A549 (cell line): ENCODE data around the gene CPS1. TPM values are rescaled to one million over a fixed set of nuclear protein-coding genes. Genes with fewer than 3 reads are reported as not detected.

Experiments used
- ATAC-seq, 2 experiments: fragments of 200-7000 bp in 1 of 2; fragments of >200 bp in 1 of 2; cut with Nextera tagmentation in 1 of 2; cut with Tn5 transposase in 1 of 2; 3 replicates each; pipeline versions ENCODE4 v1.8.0 to v1.9.1; 2018 to 2020; ENCODE audit warnings: mild to moderate bottlenecking in 1 of 2, moderate library complexity in 1 of 2
- CTCF ChIA-PET: fragments of 300-600 bp; sonication (Branson Sonifier 250); formaldehyde crosslinking; extraction: SDS; loops from one replicate; lab custom pipeline; 2021; ENCODE audit warnings: antibody characterized with exemption, inconsistent platforms; lab: Yijun Ruan, JAX
- POLR2A ChIA-PET: fragments of 350-600 bp; formaldehyde crosslinking; extraction: SDS; loops from one replicate; lab custom pipeline; 2021; ENCODE audit warnings: antibody characterized with exemption, inconsistent platforms; lab: Yijun Ruan, JAX
- DNase-seq, 2 experiments: peaks; one replicate each; pipeline versions ENCODE4 v3.0.0 to v3.0.0-alpha.2; 2011 to 2016; ENCODE audit warnings: low read depth in 1 of 2, low spot score in 1 of 2
- FAIRE-seq: peaks from 2 replicates; lab custom pipeline; 2011; peaks lifted over from hg19 to GRCh38; lab: Jason Lieb, UNC
- H3K27ac ChIP-seq, 2 experiments: fragments of >200 bp; sonication (Bioruptor Twin); formaldehyde crosslinking; 3 replicates each; pipeline ENCODE4 v1.5.1; 2016 to 2017
- H3K4me1 ChIP-seq: fragments of >200 bp; sonication (Bioruptor Twin); formaldehyde crosslinking; 3 replicates; pipeline ENCODE4 v1.6.1; 2016
- H3K4me2 ChIP-seq: fragments of >200 bp; sonication (Bioruptor Twin); formaldehyde crosslinking; 3 replicates; pipeline ENCODE4 v1.6.1; 2016
- H3K4me3 ChIP-seq: fragments of >200 bp; sonication (Bioruptor Twin); formaldehyde crosslinking; 3 replicates; pipeline ENCODE4 v1.5.1; 2016
- H3K9me3 ChIP-seq: fragments of >200 bp; sonication (Bioruptor Twin); formaldehyde crosslinking; 3 replicates; pipeline ENCODE4 v1.6.1; 2016
- CEBPB ChIP-seq, 2 experiments: fragments of >200 bp in 1 of 2; sonication (Bioruptor Twin) in 1 of 2; formaldehyde crosslinking in 1 of 2; IDR thresholded peaks; 2 replicates each; pipeline ENCODE4 v1.6.1; 2012 to 2016
- EP300 ChIP-seq, 2 experiments: fragments of >200 bp; sonication (Bioruptor Twin); formaldehyde crosslinking; IDR thresholded peaks; 2 replicates in 1 of 2; 3 replicates in 1 of 2; pipeline ENCODE4 v1.6.1; 2016 to 2017
- ESRRA ChIP-seq: fragments of 150-350 bp; IDR thresholded peaks from 2 replicates; pipeline ENCODE4 v1.6.1; 2014; ENCODE audit warnings: mild to moderate bottlenecking, low read length, borderline replicate concordance
- GATA3 ChIP-seq: IDR thresholded peaks from 2 replicates; pipeline ENCODE4 v1.6.1; 2012; ENCODE audit warnings: borderline replicate concordance
- HDAC2 ChIP-seq: fragments of 200-600 bp; sonication (generic); IDR thresholded peaks from 2 replicates; pipeline ENCODE4 v1.6.1; 2016
- HEYL ChIP-seq: fragments of 250-450 bp; sonication (Bioruptor Pico); IDR thresholded peaks from 2 replicates; pipeline ENCODE4 v1.8.0; 2021; ENCODE audit warnings: mild to moderate bottlenecking, moderate library complexity
- HOXA7 ChIP-seq: fragments of 250-450 bp; sonication (Bioruptor Pico); IDR thresholded peaks from 2 replicates; pipeline ENCODE4 v1.5.0; 2020; ENCODE audit warnings: mild to moderate bottlenecking, moderate library complexity
- MAFK ChIP-seq: fragments of 450-650 bp; IDR thresholded peaks from 2 replicates; pipeline ENCODE4 v1.6.1; 2014; ENCODE audit not compliant: partially characterized antibody
- MAX ChIP-seq: IDR thresholded peaks from 2 replicates; pipeline ENCODE4 v1.6.1; 2012
- MAZ ChIP-seq: fragments of 150-350 bp; IDR thresholded peaks from 2 replicates; pipeline ENCODE4 v1.6.1; 2014; ENCODE audit warnings: antibody characterized with exemption, low read depth, low read length, borderline replicate concordance
- NFE2L2 ChIP-seq: fragments of 150-350 bp; conservative IDR thresholded peaks from 2 replicates; pipeline ENCODE4 v1.6.1; 2014; ENCODE audit warnings: low read length
- NR3C1 ChIP-seq: fragments of >200 bp; sonication (Bioruptor Twin); formaldehyde crosslinking; IDR thresholded peaks from 3 replicates; pipeline ENCODE4 v1.6.1; 2017
- PHF8 ChIP-seq: fragments of 200-600 bp; sonication (generic); IDR thresholded peaks from 2 replicates; pipeline ENCODE4 v1.6.1; 2016; ENCODE audit warnings: low read depth, mild to moderate bottlenecking, antibody characterized with exemption, moderate library complexity, borderline replicate concordance
- POLR2A ChIP-seq: IDR thresholded peaks from 2 replicates; pipeline ENCODE4 v1.6.1; 2012; ENCODE audit warnings: mild to moderate bottlenecking, low read length
- POLR2AphosphoS2 ChIP-seq: conservative IDR thresholded peaks from 2 replicates; pipeline ENCODE4 v1.6.1; 2012; ENCODE audit warnings: low read length, improper control_type of control experiment, inconsistent platforms
- RCOR1 ChIP-seq: fragments of 150-350 bp; IDR thresholded peaks from 2 replicates; pipeline ENCODE4 v1.6.1; 2014; ENCODE audit warnings: antibody characterized with exemption, low read length, low read depth
- RNF2 ChIP-seq: fragments of 200-600 bp; sonication (generic); IDR thresholded peaks from 2 replicates; pipeline ENCODE4 v1.6.1; 2016; ENCODE audit warnings: low read depth, mild to moderate bottlenecking, antibody characterized with exemption, moderate library complexity, borderline replicate concordance
- SREBF2 ChIP-seq: fragments of 450-650 bp; IDR thresholded peaks from 2 replicates; pipeline ENCODE4 v1.6.1; 2014; ENCODE audit warnings: mild to moderate bottlenecking, moderate library complexity
- TFCP2L1 ChIP-seq: fragments of 250-450 bp; sonication (Bioruptor Pico); IDR thresholded peaks from 2 replicates; pipeline ENCODE4 v1.5.0; 2021; ENCODE audit warnings: mild to moderate bottlenecking
- ZC3H11A ChIP-seq: fragments of 450-650 bp; IDR thresholded peaks from 2 replicates; pipeline ENCODE4 v1.6.1; 2014; ENCODE audit warnings: antibody characterized with exemption, mild to moderate bottlenecking
- ZSCAN20 ChIP-seq: fragments of 250-450 bp; sonication (Bioruptor Pico); IDR thresholded peaks from 2 replicates; pipeline ENCODE4 v1.8.0; 2022; ENCODE audit warnings: mild to moderate bottlenecking, moderate library complexity
- WGBS: methylation state at CpG from one replicate; pipeline ENCODE4 v1.1.6; 2017; ENCODE audit errors: missing lambda C conversion rate; 5-methylcytosine and 5-hydroxymethylcytosine counted together
- polyA plus RNA-seq, 4 experiments: library from polyadenylated mRNA; depleted of rRNA in 3 of 4; stranded (reverse); fragments of >200 nt; fragmentation: RNase III in 1 of 4; extraction: RNeasy Plus Mini Kit Qiagen cat#74134 plus additional on column Dnase treatment in 1 of 4; gene quantifications; 2 replicates in 3 of 4; 3 replicates in 1 of 4; pipeline ENCODE4 v1.2.3, GENCODE V29; 2011 to 2017
- TF ChIP-seq, protein P1 (sequence below): fragments of >200 bp; sonication (Bioruptor Twin); formaldehyde crosslinking; IDR thresholded peaks from 3 replicates; pipeline ENCODE4 v1.6.1; 2016
- TF ChIP-seq, protein P2 (sequence below): fragments of 250-450 bp; sonication (Bioruptor Pico); IDR thresholded peaks from 2 replicates; pipeline ENCODE4 v1.5.0; 2021; ENCODE audit warnings: mild to moderate bottlenecking, moderate library complexity, borderline replicate concordance

Gene CPS1
- polyA plus RNA-seq, 2 of the 4 experiments (the other 2 are of a cell fraction) = 16.1 to 61.3 TPM

- Histone ChIP-seq H3K9me3 (no peaks in the 10 kb centered on the region), H3K4me1 (peaks cover 25% of the 10 kb centered on the region; the same call in 2 of the 3 replicates), H3K27ac (peak overlapping the region in 1 of 2 experiments; percentile 61; a peak in 3 of 6 replicates), H3K4me3 (no peak overlapping the region), H3K4me2 (peak overlapping the region; percentile 32)
- FAIRE-seq = no peak
- DNase-seq = peak in 1 of 2 experiments; percentile 15
- WGBS = 12% methylated on average over 1 of the region's 1 CpG
- TF ChIP-seq ESRRA = no peak
- TF ChIP-seq EP300 (IDR thresholded peaks at IDR 0.05) = no peak
- TF ChIP-seq HOXA7 (CRISPR knock-in tag) = no peak
- no peak for TF ChIP-seq GATA3
- no peak for TF ChIP-seq MAZ
- no peak for TF ChIP-seq NFE2L2
- TF ChIP-seq PHF8 = no peak
- TF ChIP-seq SREBF2 = no peak
- TF ChIP-seq, protein P1, sequence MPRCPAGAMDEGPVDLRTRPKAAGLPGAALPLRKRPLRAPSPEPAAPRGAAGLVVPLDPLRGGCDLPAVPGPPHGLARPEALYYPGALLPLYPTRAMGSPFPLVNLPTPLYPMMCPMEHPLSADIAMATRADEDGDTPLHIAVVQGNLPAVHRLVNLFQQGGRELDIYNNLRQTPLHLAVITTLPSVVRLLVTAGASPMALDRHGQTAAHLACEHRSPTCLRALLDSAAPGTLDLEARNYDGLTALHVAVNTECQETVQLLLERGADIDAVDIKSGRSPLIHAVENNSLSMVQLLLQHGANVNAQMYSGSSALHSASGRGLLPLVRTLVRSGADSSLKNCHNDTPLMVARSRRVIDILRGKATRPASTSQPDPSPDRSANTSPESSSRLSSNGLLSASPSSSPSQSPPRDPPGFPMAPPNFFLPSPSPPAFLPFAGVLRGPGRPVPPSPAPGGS = no peak
- TF ChIP-seq POLR2AphosphoS2 = no peak
- TF ChIP-seq, protein P2, sequence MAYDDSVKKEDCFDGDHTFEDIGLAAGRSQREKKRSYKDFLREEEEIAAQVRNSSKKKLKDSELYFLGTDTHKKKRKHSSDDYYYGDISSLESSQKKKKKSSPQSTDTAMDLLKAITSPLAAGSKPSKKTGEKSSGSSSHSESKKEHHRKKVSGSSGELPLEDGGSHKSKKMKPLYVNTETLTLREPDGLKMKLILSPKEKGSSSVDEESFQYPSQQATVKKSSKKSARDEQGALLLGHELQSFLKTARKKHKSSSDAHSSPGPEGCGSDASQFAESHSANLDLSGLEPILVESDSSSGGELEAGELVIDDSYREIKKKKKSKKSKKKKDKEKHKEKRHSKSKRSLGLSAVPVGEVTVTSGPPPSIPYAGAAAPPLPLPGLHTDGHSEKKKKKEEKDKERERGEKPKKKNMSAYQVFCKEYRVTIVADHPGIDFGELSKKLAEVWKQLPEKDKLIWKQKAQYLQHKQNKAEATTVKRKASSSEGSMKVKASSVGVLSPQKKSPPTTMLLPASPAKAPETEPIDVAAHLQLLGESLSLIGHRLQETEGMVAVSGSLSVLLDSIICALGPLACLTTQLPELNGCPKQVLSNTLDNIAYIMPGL (CRISPR knock-in tag) = no peak
- TF ChIP-seq MAX = no peak
- no peak for TF ChIP-seq MAFK
- no peak for TF ChIP-seq ZC3H11A
- TF ChIP-seq TFCP2L1 (CRISPR knock-in tag) = no peak
- TF ChIP-seq RNF2 = no peak
- ChIA-PET POLR2A (no interaction called here), CTCF (no interaction called here)
- no peak for ATAC-seq
Measured at GRCh38 chr2:210553373-210553772, 3.0 kb upstream of the CPS1 start.

DNA sequence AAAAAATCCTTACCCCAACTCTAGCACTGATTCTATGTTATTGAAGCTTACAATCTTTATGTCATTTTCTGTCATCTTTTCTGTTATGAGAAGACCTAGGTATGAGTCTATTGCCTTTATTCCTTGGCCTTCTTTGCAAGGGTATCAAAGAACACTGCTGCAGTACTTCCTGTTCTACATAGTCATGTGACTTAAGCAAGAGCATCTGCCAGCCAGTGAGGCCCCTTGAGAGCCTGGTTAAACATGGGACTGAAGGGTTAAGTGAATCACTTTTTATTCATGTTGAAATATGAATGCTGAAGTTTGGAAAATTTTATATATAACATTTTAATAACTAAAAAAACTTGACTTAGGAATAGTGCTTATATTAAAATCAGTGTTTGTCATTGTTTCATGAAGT, 844 bp upstream of the CPS1 start:
- Histone ChIP-seq H3K4me3 (no peak overlapping the region), H3K9me3 (no peaks in the 10 kb centered on the region), H3K27ac (peak overlapping the region in 1 of 2 experiments; percentile 7; a peak in 1 of 6 replicates), H3K4me2 (no peak overlapping the region), H3K4me1 (peaks cover 10% of the 10 kb centered on the region; the same call in 2 of the 3 replicates)
- no peak for DNase-seq
- ChIA-PET CTCF (no interaction called here), POLR2A (no interaction called here)
- no peak for FAIRE-seq
- no peak for ATAC-seq
- no peak for TF ChIP-seq NR3C1
- TF ChIP-seq ZSCAN20 = no peak
- TF ChIP-seq POLR2A = no peak
- TF ChIP-seq MAFK = no peak
- no peak for TF ChIP-seq GATA3
- no peak for TF ChIP-seq PHF8
- TF ChIP-seq RCOR1 = no peak
- TF ChIP-seq HEYL (CRISPR knock-in tag) = no peak
- TF ChIP-seq, protein P2 (CRISPR knock-in tag) = no peak
- TF ChIP-seq, protein P1 = no peak
- no peak for TF ChIP-seq HDAC2
- TF ChIP-seq CEBPB (IDR thresholded peaks at IDR 0.05) = no peak
